Subcutaneous adipose tissue (tissue), 4 donors: ENCODE results near the gene RNF41. TPM values are rescaled to one million over a fixed set of nuclear protein-coding genes. Genes with fewer than 3 reads are reported as not detected.

Experiments
- CTCF ChIP-seq: fragments of 450-650 bp; IDR thresholded peaks from one replicate; pipeline ENCODE4 v1.5.1; 2016; ENCODE audit warnings: low read depth, mild to moderate bottlenecking, control low read depth, antibody characterized with exemption, moderate library complexity
- total RNA-seq, 4 donors: library from RNA; depleted of rRNA; stranded (reverse); fragments of >200 nt; gene quantifications; one replicate each; pipeline ENCODE4 v1.1.0, GENCODE V29; 2016

Gene RNF41
- total RNA-seq, 4 donors from 2014 or later = 64.3 to 101 (median 84.9) TPM

GRCh38 chr12:56161690-56162351, 59.9 kb downstream of the RNF41 start:
- TF ChIP-seq CTCF = no peak

DNA sequence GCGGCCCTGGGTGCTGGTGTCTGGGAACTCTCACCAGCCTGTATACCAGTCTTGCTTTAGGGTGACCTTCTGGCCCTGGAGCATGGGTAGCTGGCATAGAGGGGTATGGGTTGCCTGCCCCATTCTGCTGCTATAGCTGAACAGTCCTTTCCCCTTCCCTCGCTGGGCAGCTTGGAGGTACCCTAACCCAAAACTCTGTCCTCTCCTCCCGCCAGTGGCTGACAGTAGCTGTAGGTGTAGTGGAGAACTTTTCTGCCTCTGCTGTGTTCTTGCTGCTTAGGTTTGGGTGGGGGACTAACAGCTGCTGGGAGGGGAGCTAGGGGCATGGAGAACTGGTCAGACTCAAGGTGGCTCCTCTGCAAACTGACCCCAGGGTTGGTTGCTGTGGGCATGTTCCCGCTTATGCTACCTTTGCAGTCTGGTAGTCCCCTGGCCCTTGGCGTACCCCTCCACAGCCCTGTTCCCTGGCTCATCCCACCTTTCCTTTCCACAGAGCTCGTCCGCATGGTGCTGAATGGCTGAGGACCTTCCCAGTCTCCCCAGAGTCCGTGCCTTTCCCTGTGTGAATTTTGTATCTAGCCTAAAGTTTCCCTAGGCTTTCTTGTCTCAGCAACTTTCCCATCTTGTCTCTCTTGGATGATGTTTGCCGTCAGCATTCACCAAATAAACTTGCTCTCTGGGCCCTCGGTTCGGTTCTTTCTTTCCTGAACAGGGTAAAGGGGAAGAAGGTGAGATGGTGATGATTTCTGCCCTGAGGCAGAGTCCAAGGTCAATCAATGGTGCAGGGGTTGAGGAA, 60.6 kb downstream of the RNF41 start:
- no peak for TF ChIP-seq CTCF

DNA sequence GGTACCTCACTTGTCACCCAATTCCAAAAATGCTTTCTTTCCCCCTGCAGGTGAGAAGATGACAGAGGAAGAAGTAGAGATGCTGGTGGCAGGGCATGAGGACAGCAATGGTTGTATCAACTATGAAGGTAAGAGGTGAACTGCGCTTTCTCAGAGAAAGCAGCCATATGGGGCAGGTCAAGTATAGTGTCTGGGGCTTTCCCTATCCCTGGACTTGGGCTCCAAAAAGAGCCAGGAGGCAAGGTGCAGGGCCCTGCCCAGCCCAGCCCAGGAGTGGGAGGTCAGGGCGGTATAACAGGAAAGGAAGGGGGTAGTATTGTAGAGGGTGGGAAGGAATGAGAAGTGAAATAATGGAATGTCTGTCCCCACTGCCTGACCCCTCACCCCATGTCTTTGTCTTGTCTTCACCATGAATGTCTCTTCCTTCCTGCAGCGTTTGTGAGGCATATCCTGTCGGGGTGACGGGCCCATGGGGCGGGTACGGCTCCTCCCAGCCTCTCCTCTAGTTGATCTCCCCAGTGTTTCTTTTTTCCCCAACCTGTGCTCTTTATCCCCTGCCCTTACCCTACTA, 61.4 kb downstream of the RNF41 start:
- no peak for TF ChIP-seq CTCF

DNA sequence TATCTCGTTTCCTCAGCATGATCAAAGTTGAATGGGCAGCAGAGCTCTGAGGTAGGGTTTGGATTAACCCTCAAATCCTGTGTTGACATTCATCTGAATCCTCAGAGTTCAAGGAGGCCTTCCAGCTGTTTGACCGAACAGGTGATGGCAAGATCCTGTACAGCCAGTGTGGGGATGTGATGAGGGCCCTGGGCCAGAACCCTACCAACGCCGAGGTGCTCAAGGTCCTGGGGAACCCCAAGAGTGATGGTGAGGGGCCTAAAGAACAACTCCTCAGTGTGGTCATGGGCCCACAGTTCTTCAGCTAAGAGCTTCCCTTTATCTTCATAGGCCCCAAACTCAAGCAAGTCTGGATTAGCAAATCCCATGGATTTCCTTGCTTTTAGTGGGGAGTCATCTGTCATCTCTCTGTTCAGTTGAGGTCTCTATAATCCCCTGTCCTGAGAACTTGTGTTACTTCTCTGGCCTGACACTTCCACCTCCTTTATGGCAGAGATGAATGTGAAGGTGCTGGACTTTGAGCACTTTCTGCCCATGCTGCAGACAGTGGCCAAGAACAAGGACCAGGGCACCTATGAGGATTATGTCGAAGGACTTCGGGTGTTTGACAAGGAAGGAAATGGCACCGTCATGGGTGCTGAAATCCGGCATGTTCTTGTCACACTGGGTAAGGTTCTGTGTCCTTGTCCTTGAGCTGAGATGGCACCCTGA, 62.1 kb downstream of the RNF41 start:
- no peak for TF ChIP-seq CTCF

GRCh38 chr12:56158926-56159461, 62.7 kb downstream of the RNF41 start:
- TF ChIP-seq CTCF = no peak

DNA sequence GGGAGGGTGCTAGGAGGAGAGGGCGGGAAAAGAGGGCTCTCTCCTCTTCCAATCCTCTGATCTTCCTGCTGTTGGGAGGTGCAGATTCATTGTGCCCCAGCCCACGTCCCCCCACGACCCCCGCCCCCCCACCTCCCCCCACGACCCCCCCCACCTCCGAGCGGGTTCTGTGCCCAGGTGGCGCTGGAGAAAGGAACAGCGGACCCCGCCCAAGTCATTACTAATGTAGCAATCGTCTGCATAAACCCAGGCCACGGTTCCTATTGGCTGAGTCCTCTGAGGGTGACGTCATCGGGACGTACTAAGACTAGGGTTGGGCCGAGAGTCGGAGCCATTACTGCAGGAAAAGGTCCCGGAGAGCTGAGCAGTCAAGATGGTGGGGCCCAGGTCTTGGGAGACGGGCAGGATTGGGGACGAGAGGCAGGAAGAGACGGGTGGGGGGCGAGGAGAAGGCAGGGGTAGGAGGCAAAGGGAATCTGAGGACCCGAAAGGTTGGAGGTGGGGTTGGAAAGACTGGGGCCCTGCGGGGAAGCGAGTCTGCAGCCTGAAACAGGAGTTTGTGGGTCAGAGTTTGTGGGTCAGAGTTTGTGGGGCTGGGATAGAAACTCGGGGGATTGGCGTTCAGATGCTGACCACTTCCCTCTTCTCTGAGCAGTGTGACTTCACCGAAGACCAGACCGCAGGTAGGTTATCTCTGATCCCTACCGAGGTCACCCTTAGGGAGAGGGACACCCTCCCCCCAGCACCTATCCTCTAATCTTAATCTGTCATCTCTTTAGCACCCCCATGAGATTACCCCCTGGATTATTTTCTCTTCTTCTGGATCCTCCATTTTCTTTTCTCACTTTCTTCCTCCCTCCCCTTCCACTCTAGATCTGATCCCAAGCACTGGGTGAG, 63.4 kb downstream of the RNF41 start, which contains the start of gene MYL6:
Gene MYL6 (plus strand): TSS at position 331 of the 897 bp plus-strand sequence. CDS start 43 bp downstream, at position 374.
- no peak for TF ChIP-seq CTCF
